Measurements from ENCODE around the gene PDE9A. TPM values are rescaled to one million over a fixed set of nuclear protein-coding genes. Genes with fewer than 3 reads are reported as not detected.

Gene PDE9A
- total and polyA plus RNA-seq, 2 experiments from 2014 or later: 26.5 to 31.1 TPM

GRCh38 chr21:42617486-42617885 is 35.9 kb upstream of the PDE9A start:
- peaks cover 4% of the 10 kb centered on the region; the same call in 2 of the 3 replicates for H3K9me3 Mint-ChIP-seq
- DNase-seq (ENCODE audit: low spot score) (no peak), ATAC-seq (peak; percentile 31)
- Histone ChIP-seq H3K4me3 (no peak overlapping the region), H3K27ac (ENCODE audit: low read depth) (no peak overlapping the region), H3K4me1 (ENCODE audit: insufficient read depth) (no peaks in the 10 kb centered on the region; the same call in 1 of the 2 replicates), H3K27me3 (ENCODE audit: insufficient read depth) (no peaks in the 10 kb centered on the region), H3F3A (replicated peaks; ENCODE audit: low read depth) (0 out of 2 replicates have a peak, but pooled peaks cover 3% of the 10 kb centered on the region), H3K4me2 (no peak overlapping the region), H4K20me1 (replicated peaks; ENCODE audit: insufficient read depth) (no peaks in the 10 kb centered on the region), H3K9me2 (ENCODE audit: insufficient read depth) (no peaks in the 10 kb centered on the region), H3K36me3 (ENCODE audit: insufficient read depth) (no peaks in the 10 kb centered on the region), H2AFZ (no peak overlapping the region), H3K79me2 (replicated peaks; ENCODE audit: insufficient read depth) (no peaks in the 10 kb centered on the region)
- peaks cover 10% of the 10 kb centered on the region for H3K27me3 Mint-ChIP-seq (ENCODE audit: insufficient read depth, low read depth, poor library complexity)
- peaks cover 3% of the 10 kb centered on the region; the same call in 2 of the 3 replicates for H3K4me1 Mint-ChIP-seq
- no peaks in the 10 kb centered on the region for H3K36me3 Mint-ChIP-seq (ENCODE audit: low read depth)
- no peak overlapping the region for H3K27ac Mint-ChIP-seq
- TF ChIP-seq, protein P1, sequence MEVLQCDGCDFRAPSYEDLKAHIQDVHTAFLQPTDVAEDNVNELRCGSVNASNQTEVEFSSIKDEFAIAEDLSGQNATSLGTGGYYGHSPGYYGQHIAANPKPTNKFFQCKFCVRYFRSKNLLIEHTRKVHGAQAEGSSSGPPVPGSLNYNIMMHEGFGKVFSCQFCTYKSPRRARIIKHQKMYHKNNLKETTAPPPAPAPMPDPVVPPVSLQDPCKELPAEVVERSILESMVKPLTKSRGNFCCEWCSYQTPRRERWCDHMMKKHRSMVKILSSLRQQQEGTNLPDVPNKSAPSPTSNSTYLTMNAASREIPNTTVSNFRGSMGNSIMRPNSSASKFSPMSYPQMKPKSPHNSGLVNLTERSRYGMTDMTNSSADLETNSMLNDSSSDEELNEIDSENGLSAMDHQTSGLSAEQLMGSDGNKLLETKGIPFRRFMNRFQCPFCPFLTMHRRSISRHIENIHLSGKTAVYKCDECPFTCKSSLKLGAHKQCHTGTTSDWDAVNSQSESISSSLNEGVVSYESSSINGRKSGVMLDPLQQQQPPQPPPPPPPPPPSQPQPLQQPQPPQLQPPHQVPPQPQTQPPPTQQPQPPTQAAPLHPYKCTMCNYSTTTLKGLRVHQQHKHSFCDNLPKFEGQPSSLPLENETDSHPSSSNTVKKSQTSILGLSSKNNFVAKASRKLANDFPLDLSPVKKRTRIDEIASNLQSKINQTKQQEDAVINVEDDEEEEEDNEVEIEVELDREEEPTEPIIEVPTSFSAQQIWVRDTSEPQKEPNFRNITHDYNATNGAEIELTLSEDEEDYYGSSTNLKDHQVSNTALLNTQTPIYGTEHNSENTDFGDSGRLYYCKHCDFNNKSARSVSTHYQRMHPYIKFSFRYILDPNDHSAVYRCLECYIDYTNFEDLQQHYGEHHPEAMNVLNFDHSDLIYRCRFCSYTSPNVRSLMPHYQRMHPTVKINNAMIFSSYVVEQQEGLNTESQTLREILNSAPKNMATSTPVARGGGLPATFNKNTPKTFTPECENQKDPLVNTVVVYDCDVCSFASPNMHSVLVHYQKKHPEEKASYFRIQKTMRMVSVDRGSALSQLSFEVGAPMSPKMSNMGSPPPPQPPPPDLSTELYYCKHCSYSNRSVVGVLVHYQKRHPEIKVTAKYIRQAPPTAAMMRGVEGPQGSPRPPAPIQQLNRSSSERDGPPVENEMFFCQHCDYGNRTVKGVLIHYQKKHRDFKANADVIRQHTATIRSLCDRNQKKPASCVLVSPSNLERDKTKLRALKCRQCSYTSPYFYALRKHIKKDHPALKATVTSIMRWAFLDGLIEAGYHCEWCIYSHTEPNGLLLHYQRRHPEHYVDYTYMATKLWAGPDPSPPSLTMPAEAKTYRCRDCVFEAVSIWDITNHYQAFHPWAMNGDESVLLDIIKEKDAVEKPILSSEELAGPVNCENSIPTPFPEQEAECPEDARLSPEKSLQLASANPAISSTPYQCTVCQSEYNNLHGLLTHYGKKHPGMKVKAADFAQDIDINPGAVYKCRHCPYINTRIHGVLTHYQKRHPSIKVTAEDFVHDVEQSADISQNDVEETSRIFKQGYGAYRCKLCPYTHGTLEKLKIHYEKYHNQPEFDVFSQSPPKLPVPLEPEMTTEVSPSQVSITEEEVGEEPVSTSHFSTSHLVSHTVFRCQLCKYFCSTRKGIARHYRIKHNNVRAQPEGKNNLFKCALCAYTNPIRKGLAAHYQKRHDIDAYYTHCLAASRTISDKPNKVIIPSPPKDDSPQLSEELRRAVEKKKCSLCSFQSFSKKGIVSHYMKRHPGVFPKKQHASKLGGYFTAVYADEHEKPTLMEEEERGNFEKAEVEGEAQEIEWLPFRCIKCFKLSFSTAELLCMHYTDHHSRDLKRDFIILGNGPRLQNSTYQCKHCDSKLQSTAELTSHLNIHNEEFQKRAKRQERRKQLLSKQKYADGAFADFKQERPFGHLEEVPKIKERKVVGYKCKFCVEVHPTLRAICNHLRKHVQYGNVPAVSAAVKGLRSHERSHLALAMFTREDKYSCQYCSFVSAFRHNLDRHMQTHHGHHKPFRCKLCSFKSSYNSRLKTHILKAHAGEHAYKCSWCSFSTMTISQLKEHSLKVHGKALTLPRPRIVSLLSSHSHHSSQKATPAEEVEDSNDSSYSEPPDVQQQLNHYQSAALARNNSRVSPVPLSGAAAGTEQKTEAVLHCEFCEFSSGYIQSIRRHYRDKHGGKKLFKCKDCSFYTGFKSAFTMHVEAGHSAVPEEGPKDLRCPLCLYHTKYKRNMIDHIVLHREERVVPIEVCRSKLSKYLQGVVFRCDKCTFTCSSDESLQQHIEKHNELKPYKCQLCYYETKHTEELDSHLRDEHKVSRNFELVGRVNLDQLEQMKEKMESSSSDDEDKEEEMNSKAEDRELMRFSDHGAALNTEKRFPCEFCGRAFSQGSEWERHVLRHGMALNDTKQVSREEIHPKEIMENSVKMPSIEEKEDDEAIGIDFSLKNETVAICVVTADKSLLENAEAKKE (CRISPR knock-in tag; IDR thresholded peaks at IDR 0.05): no peak
- TF ChIP-seq STAT1 (IDR thresholded peaks at IDR 0.05; ENCODE audit: unreplicated experiment): no peak
- TF ChIP-seq JUNB (IDR thresholded peaks at IDR 0.05; ENCODE audit: unreplicated experiment): no peak
- no peak overlapping the region for H3K4me3 Mint-ChIP-seq

- no peak overlapping the region for H3K27ac Mint-ChIP-seq
- Histone ChIP-seq H3K79me2 (replicated peaks; ENCODE audit: insufficient read depth) (no peaks in the 10 kb centered on the region), H3K27ac (ENCODE audit: low read depth) (no peak overlapping the region), H4K20me1 (replicated peaks; ENCODE audit: insufficient read depth) (no peaks in the 10 kb centered on the region), H3K36me3 (ENCODE audit: insufficient read depth) (no peaks in the 10 kb centered on the region), H3K4me1 (ENCODE audit: insufficient read depth) (no peaks in the 10 kb centered on the region; the same call in 1 of the 2 replicates), H3F3A (replicated peaks; ENCODE audit: low read depth) (0 out of 2 replicates have a peak, but pooled peaks cover 3% of the 10 kb centered on the region), H3K27me3 (ENCODE audit: insufficient read depth) (no peaks in the 10 kb centered on the region), H3K4me3 (no peak overlapping the region), H2AFZ (no peak overlapping the region), H3K4me2 (no peak overlapping the region), H3K9me2 (ENCODE audit: insufficient read depth) (no peaks in the 10 kb centered on the region)
- DNase-seq (ENCODE audit: low spot score) (no peak), ATAC-seq (no peak)
- peaks cover 3% of the 10 kb centered on the region; the same call in 2 of the 3 replicates for H3K4me1 Mint-ChIP-seq
- no peak overlapping the region for H3K4me3 Mint-ChIP-seq
- H3K36me3 Mint-ChIP-seq (ENCODE audit: low read depth): no peaks in the 10 kb centered on the region
- H3K27me3 Mint-ChIP-seq (ENCODE audit: insufficient read depth, low read depth, poor library complexity): peaks cover 8% of the 10 kb centered on the region
- H3K9me3 Mint-ChIP-seq: no peaks in the 10 kb centered on the region; the same call in 2 of the 3 replicates
- TF ChIP-seq CREB1 (CRISPR knock-in tag; IDR thresholded peaks at IDR 0.05; ENCODE audit: low read depth) (no peak), POLR2AphosphoS5 (IDR thresholded peaks at IDR 0.05; ENCODE audit: low read depth) (no peak), EZH2 (IDR thresholded peaks at IDR 0.05; ENCODE audit: low read depth, unreplicated experiment) (no peak), REST (IDR thresholded peaks at IDR 0.05; ENCODE audit: unreplicated experiment) (no peak), JUNB (IDR thresholded peaks at IDR 0.05; ENCODE audit: unreplicated experiment) (no peak), STAT1 (IDR thresholded peaks at IDR 0.05; ENCODE audit: unreplicated experiment) (no peak), EZH2phosphoT487 (IDR thresholded peaks at IDR 0.05; ENCODE audit: unreplicated experiment) (no peak), ETS1 (IDR thresholded peaks at IDR 0.05) (no peak), ZNF331 (CRISPR knock-in tag; IDR thresholded peaks at IDR 0.05; ENCODE audit: low read depth) (no peak), ZNF114 (CRISPR knock-in tag; IDR thresholded peaks at IDR 0.05) (no peak)
Measured at GRCh38 chr21:42618707-42619102, 34.7 kb upstream of the PDE9A start.
